AG04449 (cell line): ENCODE measurements around the gene TMEM121B.

Source experiments
- CTCF ChIA-PET: fragments of 350-600 bp; formaldehyde crosslinking; extraction: SDS; loops from one replicate; lab custom pipeline; 2021; ENCODE audit warnings: antibody characterized with exemption; lab: Yijun Ruan, JAX
- POLR2A ChIA-PET: fragments of 400-600, 350-600 bp; formaldehyde crosslinking; extraction: SDS; loops from one replicate; lab custom pipeline; 2020; ENCODE audit warnings: antibody characterized with exemption, inconsistent platforms; lab: Yijun Ruan, JAX
- DNase-seq: peaks from one replicate; pipeline ENCODE4 v3.0.0-alpha.2; 2010; ENCODE audit warnings: low read depth, low spot score
- H3K4me3 ChIP-seq: 2 replicates; pipeline ENCODE4 v1.5.1; 2011; ENCODE audit warnings: low read depth, mild to moderate bottlenecking, control low read depth, low read length
- CTCF ChIP-seq: IDR thresholded peaks from one replicate; pipeline ENCODE4 v1.5.1; 2011; ENCODE audit warnings: mild to moderate bottlenecking, moderate library complexity, low read length, control low read depth, inconsistent platforms; ENCODE audit not compliant: insufficient read depth; ENCODE audit errors: missing control alignments

TMEM121B gene

GRCh38 chr22:17106785-17107546, 14.2 kb downstream of the TMEM121B start:
- TF ChIP-seq CTCF: no peak
- ChIA-PET POLR2A (no interaction called here), CTCF (interaction anchor here (1.0 to 1.2 kb wide), 2 partner anchors 65 to 394 kb away, joined by 3 to 7 read pairs; no protein-coding TSS in a partner anchor)
- no peak for DNase-seq
- H3K4me3 ChIP-seq: no peak overlapping the region

GRCh38 chr22:17106161-17106784, 14.9 kb downstream of the TMEM121B start:
- no peak for DNase-seq
- POLR2A ChIA-PET: no interaction called here
- TF ChIP-seq CTCF: no peak
- CTCF ChIA-PET: interaction anchor here (1.0 to 1.2 kb wide), 2 partner anchors 65 to 395 kb away, joined by 3 to 7 read pairs; no protein-coding TSS in a partner anchor
- no peak overlapping the region for H3K4me3 ChIP-seq

GRCh38 chr22:17105143-17106129, 15.7 kb downstream of the TMEM121B start:
- no peak for TF ChIP-seq CTCF
- H3K4me3 ChIP-seq: no peak overlapping the region
- POLR2A ChIA-PET: no interaction called here
- CTCF ChIA-PET: no interaction called here
- no peak for DNase-seq

GRCh38 chr22:17104336-17104935, 16.7 kb downstream of the TMEM121B start:
- TF ChIP-seq CTCF: no peak
- ChIA-PET POLR2A (no interaction called here), CTCF (no interaction called here)

GRCh38 chr22:17103351-17103750, 17.8 kb downstream of the TMEM121B start:
- TF ChIP-seq CTCF: no peak
- POLR2A ChIA-PET: no interaction called here

More at GRCh38 chr22:17104336-17104935, 16.7 kb downstream of the TMEM121B start:
- no peak for DNase-seq
- no peak overlapping the region for H3K4me3 ChIP-seq

More at GRCh38 chr22:17103351-17103750, 17.8 kb downstream of the TMEM121B start:
- no peak for DNase-seq
- CTCF ChIA-PET: no interaction called here
- no peak overlapping the region for H3K4me3 ChIP-seq
